ENCODE results near the gene ABCA13.

Gene ABCA13

GRCh38 chr7:48309720-48310119, 138.5 kb downstream of the ABCA13 start:
- Histone ChIP-seq H3K27me3 (ENCODE audit: insufficient read depth, poor library complexity, severe bottlenecking) (no peaks in the 10 kb centered on the region), H3K27ac (replicated peaks) (no peak overlapping the region), H3K4me3 (replicated peaks; ENCODE audit: insufficient read depth, low read length) (no peak overlapping the region)
- no peak for DNase-seq (ENCODE audit: low read depth in 1 of 2, low spot score in 1 of 2)
- TF ChIP-seq, protein P1, sequence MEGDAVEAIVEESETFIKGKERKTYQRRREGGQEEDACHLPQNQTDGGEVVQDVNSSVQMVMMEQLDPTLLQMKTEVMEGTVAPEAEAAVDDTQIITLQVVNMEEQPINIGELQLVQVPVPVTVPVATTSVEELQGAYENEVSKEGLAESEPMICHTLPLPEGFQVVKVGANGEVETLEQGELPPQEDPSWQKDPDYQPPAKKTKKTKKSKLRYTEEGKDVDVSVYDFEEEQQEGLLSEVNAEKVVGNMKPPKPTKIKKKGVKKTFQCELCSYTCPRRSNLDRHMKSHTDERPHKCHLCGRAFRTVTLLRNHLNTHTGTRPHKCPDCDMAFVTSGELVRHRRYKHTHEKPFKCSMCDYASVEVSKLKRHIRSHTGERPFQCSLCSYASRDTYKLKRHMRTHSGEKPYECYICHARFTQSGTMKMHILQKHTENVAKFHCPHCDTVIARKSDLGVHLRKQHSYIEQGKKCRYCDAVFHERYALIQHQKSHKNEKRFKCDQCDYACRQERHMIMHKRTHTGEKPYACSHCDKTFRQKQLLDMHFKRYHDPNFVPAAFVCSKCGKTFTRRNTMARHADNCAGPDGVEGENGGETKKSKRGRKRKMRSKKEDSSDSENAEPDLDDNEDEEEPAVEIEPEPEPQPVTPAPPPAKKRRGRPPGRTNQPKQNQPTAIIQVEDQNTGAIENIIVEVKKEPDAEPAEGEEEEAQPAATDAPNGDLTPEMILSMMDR (IDR thresholded peaks at IDR 0.05; ENCODE audit: insufficient read depth, low read length): no peak
- no peak for TF ChIP-seq SPI1 (IDR thresholded peaks at IDR 0.05; ENCODE audit: borderline replicate concordance, low read depth)
- TF ChIP-seq REST (IDR thresholded peaks at IDR 0.05; ENCODE audit: insufficient replicate concordance, low read depth): no peak
- TF ChIP-seq GABPA (IDR thresholded peaks at IDR 0.05; ENCODE audit: low read depth): no peak
- TF ChIP-seq POLR2AphosphoS5 (IDR thresholded peaks at IDR 0.05; ENCODE audit: low read depth): no peak

DNA sequence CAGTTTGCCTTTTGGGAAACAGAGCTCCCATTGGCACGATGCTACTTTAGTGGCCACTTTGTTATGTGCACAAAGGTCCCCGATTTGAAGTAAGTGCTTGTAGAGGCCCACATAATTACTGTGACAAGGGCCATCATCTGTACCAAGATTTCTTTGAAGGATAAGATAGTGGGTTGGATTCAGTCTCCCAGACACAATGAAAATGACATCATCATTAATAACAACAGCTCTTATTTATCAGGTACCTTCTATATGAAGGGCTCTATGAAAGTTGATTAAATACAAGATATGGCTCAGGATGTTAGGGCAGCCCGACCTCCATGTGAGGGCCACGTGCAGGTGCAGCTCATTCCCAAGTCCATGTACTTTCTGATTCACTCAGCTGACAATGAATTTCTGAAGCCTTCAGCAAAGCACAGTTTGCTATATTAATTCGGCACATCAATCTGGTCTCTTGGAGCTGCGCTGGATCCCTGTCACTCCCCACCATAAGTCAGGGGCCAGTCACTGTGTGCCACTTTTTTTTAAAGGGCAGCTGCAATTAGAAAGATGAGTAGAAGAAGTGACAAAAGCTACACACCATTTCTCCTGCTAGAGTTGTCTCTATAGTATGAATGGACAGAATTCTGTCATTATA, 140.3 kb downstream of the ABCA13 start:
- Histone ChIP-seq H3K4me3 (replicated peaks; ENCODE audit: insufficient read depth, low read length) (no peak overlapping the region), H3K27ac (replicated peaks) (no peak overlapping the region), H3K27me3 (ENCODE audit: insufficient read depth, poor library complexity, severe bottlenecking) (no peaks in the 10 kb centered on the region)
- TF ChIP-seq, protein P1 (IDR thresholded peaks at IDR 0.05; ENCODE audit: insufficient read depth, low read length): no peak
- TF ChIP-seq SPI1 (IDR thresholded peaks at IDR 0.05; ENCODE audit: borderline replicate concordance, low read depth) (no peak), POLR2AphosphoS5 (IDR thresholded peaks at IDR 0.05; ENCODE audit: low read depth) (no peak), GABPA (IDR thresholded peaks at IDR 0.05; ENCODE audit: low read depth) (no peak), REST (IDR thresholded peaks at IDR 0.05; ENCODE audit: insufficient replicate concordance, low read depth) (no peak)
- no peak for DNase-seq (ENCODE audit: low read depth in 1 of 2, low spot score in 1 of 2)

DNA sequence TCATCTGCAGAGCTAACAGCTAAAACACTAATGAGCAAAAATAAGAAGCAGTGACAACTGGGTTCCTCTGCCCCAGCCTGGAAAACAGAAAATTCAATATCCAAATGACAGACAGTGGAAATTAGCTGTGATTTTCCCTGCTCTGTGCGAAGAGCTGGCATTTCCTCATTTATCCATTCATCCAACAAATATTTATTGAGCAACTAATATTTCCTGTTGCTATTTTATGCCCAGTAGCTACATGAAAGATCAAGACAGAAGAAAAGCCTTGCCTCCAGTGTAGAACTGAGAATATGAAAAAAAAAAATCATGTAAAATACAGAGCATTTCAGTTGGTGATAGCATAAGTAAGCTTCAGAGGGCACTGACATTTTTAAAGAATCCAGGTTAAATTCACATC, 140.9 kb downstream of the ABCA13 start:
- no peak overlapping the region for H3K4me3 ChIP-seq (replicated peaks; ENCODE audit: insufficient read depth, low read length)
- no peak for TF ChIP-seq GABPA (IDR thresholded peaks at IDR 0.05; ENCODE audit: low read depth)
- TF ChIP-seq POLR2AphosphoS5 (IDR thresholded peaks at IDR 0.05; ENCODE audit: low read depth): no peak
- no peak for TF ChIP-seq REST (IDR thresholded peaks at IDR 0.05; ENCODE audit: insufficient replicate concordance, low read depth)
- TF ChIP-seq, protein P1 (IDR thresholded peaks at IDR 0.05; ENCODE audit: insufficient read depth, low read length): no peak
- no peak for TF ChIP-seq SPI1 (IDR thresholded peaks at IDR 0.05; ENCODE audit: borderline replicate concordance, low read depth)
- DNase-seq (ENCODE audit: low read depth in 1 of 2, low spot score in 1 of 2): no peak

More for the DNA sequence above, 140.9 kb downstream of the ABCA13 start:
- Histone ChIP-seq H3K27me3 (ENCODE audit: insufficient read depth, poor library complexity, severe bottlenecking) (no peaks in the 10 kb centered on the region), H3K27ac (replicated peaks) (no peak overlapping the region)
